HepG2 (cell line): ENCODE data around the gene ZNF628. TPM values are rescaled to one million over a fixed set of nuclear protein-coding genes. Genes with fewer than 3 reads are reported as not detected.

Experiments used
- MAZ ChIP-seq, 2 experiments: sonication (generic) in 1 of 2; formaldehyde crosslinking in 1 of 2; IDR thresholded peaks; 2 replicates each; pipeline versions ENCODE4 v1.5.0 to v1.6.1; 2012 to 2020; ENCODE audit warnings: low read depth in 2 of 2, mild to moderate bottlenecking in 2 of 2, borderline replicate concordance in 1 of 2, improper control_type of control experiment in 1 of 2, low read length in 1 of 2, missing genetic modification reagents in 1 of 2, moderate library complexity in 1 of 2
- SRSF9 ChIP-seq: fragments of 200-400 bp; formaldehyde crosslinking; IDR thresholded peaks from 2 replicates; pipeline ENCODE4 v1.6.1; 2018; ENCODE audit warnings: borderline replicate concordance, mild to moderate bottlenecking, low read depth, low read length; ENCODE audit not compliant: insufficient read depth, poor library complexity, severe bottlenecking
- polyA plus RNA-seq, 8 experiments: library from polyadenylated mRNA; depleted of rRNA in 3 of 8; stranded (reverse) in 7 of 8; unstranded in 1 of 8; fragments of >200 nt; fragmentation: Illumina TruSeq in 4 of 8; extraction: Trizol in 4 of 8; gene quantifications; 2 replicates each; pipeline versions ENCODE4 v1.2.1 to v1.2.3, GENCODE V29; 2011 to 2016; ENCODE audit warnings: low read depth in 4 of 8, missing spikeins in 1 of 8, mixed read lengths in 1 of 8; ENCODE audit not compliant: insufficient read depth in 1 of 8
- total RNA-seq, 5 experiments: library from RNA; depleted of rRNA; stranded (reverse); fragments of >200 nt; fragmentation: Illumina TruSeq; extraction: Trizol; gene quantifications; 2 replicates each; pipeline ENCODE4 v1.2.3, GENCODE V29; 2016; ENCODE audit warnings: low read depth in 1 of 5
- TF ChIP-seq, protein P1 (sequence below): sonication (generic); formaldehyde crosslinking; IDR thresholded peaks from 2 replicates; pipeline ENCODE4 v1.5.1; 2020; ENCODE audit warnings: missing genetic modification reagents, mild to moderate bottlenecking, borderline replicate concordance
- TF ChIP-seq, protein P2 (sequence below): sonication (generic); formaldehyde crosslinking; IDR thresholded peaks from 2 replicates; pipeline ENCODE4 v1.8.1; 2023; ENCODE audit warnings: mild to moderate bottlenecking, moderate library complexity, missing genetic modification reagents
- TF ChIP-seq, protein P3 (sequence below): sonication (generic); formaldehyde crosslinking; IDR thresholded peaks from 2 replicates; pipeline ENCODE4 v1.4.0; 2020; ENCODE audit warnings: missing genetic modification reagents

Gene ZNF628
- total and polyA plus RNA-seq, 2 of the 13 experiments (the other 11 are each of a cell fraction or from before 2014, with no cell fraction given), result 0.54 to 1.2 TPM

DNA sequence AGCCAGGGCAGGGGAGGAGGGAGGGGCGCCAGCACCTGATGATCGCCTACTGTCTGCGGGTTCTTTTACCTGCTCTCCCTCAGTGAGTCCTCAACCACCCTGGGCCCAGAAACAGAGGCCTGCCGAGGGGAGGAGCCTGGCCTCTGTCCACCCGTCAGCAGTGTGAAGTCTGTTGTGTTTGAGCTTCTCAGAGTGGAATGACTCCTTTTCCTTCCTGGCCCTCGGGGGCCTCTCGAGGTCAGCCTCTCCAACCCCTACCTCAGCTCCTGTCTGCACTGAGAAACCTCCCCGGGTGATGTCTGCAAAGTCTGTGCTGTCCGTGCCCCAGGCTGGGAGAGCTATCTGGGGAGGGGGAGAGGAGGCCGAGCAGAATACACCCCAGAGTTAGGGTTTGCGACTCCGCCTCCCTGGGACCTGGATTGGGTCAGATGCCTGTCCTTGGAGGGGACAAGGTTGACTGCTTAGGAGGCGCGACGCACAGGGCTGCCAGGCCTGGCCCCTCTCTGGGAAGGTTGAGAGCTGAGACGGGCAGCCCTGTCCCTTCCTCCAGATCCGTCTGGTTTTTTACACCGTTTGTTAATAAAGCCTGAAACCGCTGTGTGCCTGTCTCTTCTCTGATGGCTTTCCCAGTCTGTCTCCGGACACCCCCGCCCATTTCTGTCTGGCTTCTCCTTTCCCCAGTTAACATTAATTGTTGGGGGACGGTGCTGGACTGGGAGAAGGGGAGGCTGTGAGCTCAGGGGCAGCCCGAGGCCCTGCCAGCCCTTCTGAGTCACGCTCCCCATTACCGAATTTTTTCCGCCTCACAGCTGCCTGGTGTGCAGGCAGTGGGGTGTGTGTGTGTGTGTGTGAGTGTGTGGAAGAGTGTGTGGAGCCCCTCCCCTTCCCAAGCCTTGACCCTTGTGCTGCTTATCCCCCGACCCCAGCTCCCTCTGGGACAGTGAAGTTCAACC, 10.8 kb downstream of the ZNF628 start (continued):
- no peak for TF ChIP-seq SRSF9
- TF ChIP-seq MAZ (IDR thresholded peaks at IDR 0.05; ENCODE audit: borderline replicate concordance, low read depth, low read length), result no peak
- 0 out of 2 replicates have a peak, but pooled peaks have one; percentile 23 for TF ChIP-seq MAZ (CRISPR knock-in tag; IDR thresholded peaks at IDR 0.05; ENCODE audit: low read depth)
- TF ChIP-seq, protein P1, sequence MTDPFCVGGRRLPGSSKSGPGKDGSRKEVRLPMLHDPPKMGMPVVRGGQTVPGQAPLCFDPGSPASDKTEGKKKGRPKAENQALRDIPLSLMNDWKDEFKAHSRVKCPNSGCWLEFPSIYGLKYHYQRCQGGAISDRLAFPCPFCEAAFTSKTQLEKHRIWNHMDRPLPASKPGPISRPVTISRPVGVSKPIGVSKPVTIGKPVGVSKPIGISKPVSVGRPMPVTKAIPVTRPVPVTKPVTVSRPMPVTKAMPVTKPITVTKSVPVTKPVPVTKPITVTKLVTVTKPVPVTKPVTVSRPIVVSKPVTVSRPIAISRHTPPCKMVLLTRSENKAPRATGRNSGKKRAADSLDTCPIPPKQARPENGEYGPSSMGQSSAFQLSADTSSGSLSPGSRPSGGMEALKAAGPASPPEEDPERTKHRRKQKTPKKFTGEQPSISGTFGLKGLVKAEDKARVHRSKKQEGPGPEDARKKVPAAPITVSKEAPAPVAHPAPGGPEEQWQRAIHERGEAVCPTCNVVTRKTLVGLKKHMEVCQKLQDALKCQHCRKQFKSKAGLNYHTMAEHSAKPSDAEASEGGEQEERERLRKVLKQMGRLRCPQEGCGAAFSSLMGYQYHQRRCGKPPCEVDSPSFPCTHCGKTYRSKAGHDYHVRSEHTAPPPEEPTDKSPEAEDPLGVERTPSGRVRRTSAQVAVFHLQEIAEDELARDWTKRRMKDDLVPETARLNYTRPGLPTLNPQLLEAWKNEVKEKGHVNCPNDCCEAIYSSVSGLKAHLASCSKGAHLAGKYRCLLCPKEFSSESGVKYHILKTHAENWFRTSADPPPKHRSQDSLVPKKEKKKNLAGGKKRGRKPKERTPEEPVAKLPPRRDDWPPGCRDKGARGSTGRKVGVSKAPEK (CRISPR knock-in tag), result no peak
- TF ChIP-seq, protein P2, sequence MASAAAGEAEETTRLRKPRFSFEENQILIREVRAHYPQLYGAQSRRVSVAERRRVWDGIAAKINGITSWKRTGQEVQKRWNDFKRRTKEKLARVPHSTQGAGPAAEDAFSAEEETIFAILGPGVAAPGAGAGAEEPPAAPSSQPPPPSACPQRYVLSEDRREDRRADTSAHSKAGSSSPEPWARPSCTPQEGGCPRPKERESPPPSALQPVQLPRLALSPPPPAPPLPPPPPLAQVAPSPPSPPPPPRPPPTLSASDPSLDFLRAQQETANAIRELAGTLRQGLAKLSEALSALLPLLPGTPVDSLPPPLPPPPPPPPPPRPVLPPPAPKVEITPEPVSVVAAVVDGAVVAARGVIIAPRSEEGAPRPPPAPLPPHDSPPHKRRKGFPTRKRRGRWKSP (CRISPR knock-in tag), result no peak
- TF ChIP-seq, protein P3, sequence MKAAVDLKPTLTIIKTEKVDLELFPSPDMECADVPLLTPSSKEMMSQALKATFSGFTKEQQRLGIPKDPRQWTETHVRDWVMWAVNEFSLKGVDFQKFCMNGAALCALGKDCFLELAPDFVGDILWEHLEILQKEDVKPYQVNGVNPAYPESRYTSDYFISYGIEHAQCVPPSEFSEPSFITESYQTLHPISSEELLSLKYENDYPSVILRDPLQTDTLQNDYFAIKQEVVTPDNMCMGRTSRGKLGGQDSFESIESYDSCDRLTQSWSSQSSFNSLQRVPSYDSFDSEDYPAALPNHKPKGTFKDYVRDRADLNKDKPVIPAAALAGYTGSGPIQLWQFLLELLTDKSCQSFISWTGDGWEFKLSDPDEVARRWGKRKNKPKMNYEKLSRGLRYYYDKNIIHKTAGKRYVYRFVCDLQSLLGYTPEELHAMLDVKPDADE (CRISPR knock-in tag), result no peak
- TF ChIP-seq, all 625 proteins: peak for 21
